Lower leg skin (tissue), 4 donors: Measurements from ENCODE around the gene ITPKC. TPM values are rescaled to one million over a fixed set of nuclear protein-coding genes. Genes with fewer than 3 reads are reported as not detected.

Experiments used
- DNase-seq, 2 donors: peaks; one replicate each; pipeline ENCODE4 v3.0.0-alpha.2; 2019; ENCODE audit warnings: low spot score in 2 of 2
- H3K4me3 ChIP-seq: fragments of 200-600 bp; sonication (generic); 2 replicates; pipeline ENCODE4 v1.5.1; 2017; ENCODE audit warnings: mild to moderate bottlenecking, low read depth; ENCODE audit not compliant: poor library complexity, severe bottlenecking
- POLR2A ChIP-seq, 2 donors: fragments of 450-650 bp; IDR thresholded peaks; one replicate each; pipeline ENCODE4 v1.6.1; 2016 to 2017; ENCODE audit warnings: antibody characterized with exemption in 2 of 2, mild to moderate bottlenecking in 1 of 2, moderate library complexity in 1 of 2
- WGBS, 2 donors: methylation state at CpG; one replicate each; pipeline ENCODE4 v1.1.5; 2018; 5-methylcytosine and 5-hydroxymethylcytosine counted together
- intact Hi-C: fragments of 100-400 bp; cut with DNase I; formaldehyde crosslinking; loops from one replicate; pipeline ENCODE4 v1.15.0; 2023; ENCODE audit warnings: low total_unique reads
- total RNA-seq, 4 donors: library from RNA; depleted of rRNA; stranded (reverse); fragments of >200 nt; gene quantifications; one replicate each; pipeline ENCODE4 v1.1.0, GENCODE V29; 2016
- TF ChIP-seq, protein P1 (sequence below), 3 donors: fragments of 450-650 bp; IDR thresholded peaks; one replicate each; pipeline ENCODE4 v1.5.1; 2016; ENCODE audit warnings: antibody characterized with exemption in 3 of 3, mild to moderate bottlenecking in 3 of 3, moderate library complexity in 2 of 3

The ITPKC gene
- total RNA-seq, 4 donors from 2014 or later: 83.1 to 104 (median 93.6) TPM

DNA sequence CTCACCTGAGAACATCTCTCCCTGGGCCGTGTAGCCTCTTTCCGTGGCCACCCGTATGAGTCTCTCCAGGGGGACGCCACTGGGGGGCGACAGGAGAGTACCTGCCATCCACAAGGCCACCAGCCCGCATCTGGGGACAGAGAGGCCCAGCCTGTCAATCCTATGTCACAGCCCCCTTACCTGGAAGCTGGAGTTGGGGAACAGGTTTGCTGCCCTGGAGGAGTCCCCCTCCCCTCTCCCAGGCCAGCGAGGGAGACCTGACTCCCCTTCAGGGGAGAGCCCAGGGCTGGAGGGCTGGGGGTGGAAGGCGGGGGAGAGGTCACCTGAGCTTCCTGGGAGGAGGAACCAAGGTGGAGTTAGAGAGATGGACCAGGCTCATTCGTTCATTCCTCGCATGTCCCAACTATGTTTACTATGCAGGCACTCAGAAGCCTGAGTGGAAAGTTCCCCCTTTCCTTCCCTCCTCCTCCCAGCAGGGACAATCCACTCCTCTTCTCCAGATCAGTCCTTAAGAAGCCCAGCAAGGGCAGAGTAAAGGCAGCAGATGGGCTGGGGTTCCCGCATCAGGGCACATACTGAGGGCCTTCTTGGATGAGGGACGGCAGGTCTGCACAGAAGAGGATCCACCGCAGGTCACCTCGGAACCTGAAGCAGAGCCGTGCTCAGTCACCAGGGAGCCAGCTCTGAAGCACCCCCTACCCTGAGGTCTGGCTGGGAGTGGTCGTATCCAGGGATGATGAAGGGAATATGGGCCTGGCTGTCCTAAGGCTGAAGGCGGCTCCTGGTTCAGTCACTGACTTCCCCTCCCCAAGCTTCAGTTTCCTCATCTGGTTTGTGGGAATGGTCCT is 27.9 kb downstream of the ITPKC start:
- TF ChIP-seq POLR2A (IDR thresholded peaks at IDR 0.05): no peak
- TF ChIP-seq, protein P1, sequence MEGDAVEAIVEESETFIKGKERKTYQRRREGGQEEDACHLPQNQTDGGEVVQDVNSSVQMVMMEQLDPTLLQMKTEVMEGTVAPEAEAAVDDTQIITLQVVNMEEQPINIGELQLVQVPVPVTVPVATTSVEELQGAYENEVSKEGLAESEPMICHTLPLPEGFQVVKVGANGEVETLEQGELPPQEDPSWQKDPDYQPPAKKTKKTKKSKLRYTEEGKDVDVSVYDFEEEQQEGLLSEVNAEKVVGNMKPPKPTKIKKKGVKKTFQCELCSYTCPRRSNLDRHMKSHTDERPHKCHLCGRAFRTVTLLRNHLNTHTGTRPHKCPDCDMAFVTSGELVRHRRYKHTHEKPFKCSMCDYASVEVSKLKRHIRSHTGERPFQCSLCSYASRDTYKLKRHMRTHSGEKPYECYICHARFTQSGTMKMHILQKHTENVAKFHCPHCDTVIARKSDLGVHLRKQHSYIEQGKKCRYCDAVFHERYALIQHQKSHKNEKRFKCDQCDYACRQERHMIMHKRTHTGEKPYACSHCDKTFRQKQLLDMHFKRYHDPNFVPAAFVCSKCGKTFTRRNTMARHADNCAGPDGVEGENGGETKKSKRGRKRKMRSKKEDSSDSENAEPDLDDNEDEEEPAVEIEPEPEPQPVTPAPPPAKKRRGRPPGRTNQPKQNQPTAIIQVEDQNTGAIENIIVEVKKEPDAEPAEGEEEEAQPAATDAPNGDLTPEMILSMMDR (IDR thresholded peaks at IDR 0.05): no peak
- whole genome bisulfite sequencing, 2 donors: 75% methylated on average over 15 of the region's 17 CpGs
- no peak overlapping the region for H3K4me3 ChIP-seq
- peak in 1 of 2 donors; percentile 83 for DNase-seq
- intact Hi-C loops: no loop called here

DNA sequence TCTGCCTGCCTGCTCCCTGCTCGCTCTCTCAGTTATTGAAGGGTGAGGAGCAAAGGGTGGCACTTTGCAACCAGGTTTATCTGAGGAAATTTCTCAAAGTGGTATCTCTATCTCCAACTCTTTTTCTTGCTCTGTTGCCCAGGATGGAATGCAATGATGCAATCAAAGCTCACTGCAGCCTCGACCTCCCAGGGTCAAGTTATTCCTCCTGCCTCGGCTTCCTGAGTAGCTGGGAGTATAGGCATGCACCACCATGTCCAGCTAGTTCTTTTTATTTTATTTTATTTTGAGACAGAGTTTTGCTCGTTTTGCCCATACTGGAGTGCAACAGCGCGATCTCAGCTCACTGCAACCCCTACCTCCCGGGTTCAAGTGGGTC is 28.5 kb downstream of the ITPKC start:
- WGBS, 2 donors: 83 to 86% methylated on average over 7 of the region's 7 CpGs
- H3K4me3 ChIP-seq: no peak overlapping the region
- no peak for DNase-seq
- intact Hi-C loops: no loop called here
- no peak for TF ChIP-seq POLR2A (IDR thresholded peaks at IDR 0.05)
- TF ChIP-seq, protein P1 (IDR thresholded peaks at IDR 0.05): no peak

DNA sequence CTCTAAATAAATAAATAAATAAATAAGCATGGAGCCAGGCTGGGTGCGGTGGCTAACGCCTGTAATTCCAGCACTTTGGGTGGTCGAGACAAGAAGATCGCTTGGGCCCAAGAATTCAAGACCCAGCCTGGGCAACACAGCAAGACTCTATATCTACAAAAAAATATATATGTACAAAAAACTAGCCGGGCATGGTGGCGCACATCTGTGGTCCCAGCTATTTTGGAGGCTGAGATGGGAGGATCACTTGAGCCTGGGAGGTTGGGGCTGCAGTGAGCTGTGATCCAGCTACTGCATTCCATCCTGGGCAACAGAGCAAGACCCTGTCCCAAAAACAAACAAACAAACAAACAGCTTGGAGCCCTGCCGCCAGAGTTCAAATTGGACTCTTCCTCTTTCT is 30.6 kb downstream of the ITPKC start:
- intact Hi-C loops: no loop called here
- TF ChIP-seq, protein P1 (IDR thresholded peaks at IDR 0.05): no peak
- no peak for TF ChIP-seq POLR2A (IDR thresholded peaks at IDR 0.05)
- no peak overlapping the region for H3K4me3 ChIP-seq
- WGBS, 2 donors: 94 to 99% methylated on average over 7 of the region's 7 CpGs
- no peak for DNase-seq

DNA sequence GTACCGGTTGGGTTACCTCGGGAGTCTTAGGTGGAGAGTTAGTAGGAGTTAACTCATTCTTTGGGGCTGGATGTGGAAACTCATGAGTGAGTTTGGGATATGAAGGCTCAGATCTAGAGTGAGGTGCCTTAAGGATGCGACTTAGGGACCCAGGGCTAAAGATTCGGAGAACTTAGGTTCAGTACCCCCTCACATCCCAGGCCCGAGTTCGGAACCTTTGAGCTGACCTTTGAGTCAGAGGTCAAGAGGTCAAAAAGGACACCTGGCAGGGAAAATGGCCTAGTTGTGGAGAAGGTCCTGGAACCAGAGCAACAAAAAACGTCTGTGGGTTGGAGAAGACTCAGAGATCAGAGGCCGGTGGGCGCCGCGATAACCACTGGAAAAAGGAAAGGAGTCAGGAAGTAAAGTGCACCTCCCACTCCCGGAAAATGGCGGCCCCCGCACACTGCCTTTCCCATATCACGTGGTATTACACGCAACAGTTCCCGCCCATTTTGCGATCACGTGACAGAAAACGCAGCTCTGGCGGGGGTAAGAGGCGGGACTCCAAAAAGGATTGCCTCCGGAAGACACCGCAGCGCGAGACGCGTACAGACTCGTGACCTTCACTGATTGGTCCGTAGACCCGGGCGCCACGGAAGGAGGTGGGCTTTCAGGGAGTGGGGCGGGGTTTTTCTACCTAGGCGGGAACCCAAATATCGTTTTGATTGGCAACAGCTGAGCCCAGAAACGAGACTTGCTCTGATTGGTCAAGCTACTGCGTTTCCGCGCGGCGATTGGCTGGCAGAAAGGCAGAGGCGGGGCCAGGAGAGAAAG is 33.4 kb downstream of the ITPKC start, which contains the start of gene ACTMAP:
TSS of gene ACTMAP (minus strand) at position 420 of the 816 bp plus-strand sequence. CDS start 674 bp downstream, outside the sequence.
- 0% methylated on average over 42 to 43 of the region's 43 CpGs for WGBS, 2 donors
- TF ChIP-seq POLR2A (IDR thresholded peaks at IDR 0.05): peak in 1 of 2 donors; percentile 69
- TF ChIP-seq, protein P1 (IDR thresholded peaks at IDR 0.05): no peak
- peak; percentile 100 for DNase-seq
- H3K4me3 ChIP-seq: peak within 1 kb of the TSS; percentile 39
- intact Hi-C loops: no loop called here

DNA sequence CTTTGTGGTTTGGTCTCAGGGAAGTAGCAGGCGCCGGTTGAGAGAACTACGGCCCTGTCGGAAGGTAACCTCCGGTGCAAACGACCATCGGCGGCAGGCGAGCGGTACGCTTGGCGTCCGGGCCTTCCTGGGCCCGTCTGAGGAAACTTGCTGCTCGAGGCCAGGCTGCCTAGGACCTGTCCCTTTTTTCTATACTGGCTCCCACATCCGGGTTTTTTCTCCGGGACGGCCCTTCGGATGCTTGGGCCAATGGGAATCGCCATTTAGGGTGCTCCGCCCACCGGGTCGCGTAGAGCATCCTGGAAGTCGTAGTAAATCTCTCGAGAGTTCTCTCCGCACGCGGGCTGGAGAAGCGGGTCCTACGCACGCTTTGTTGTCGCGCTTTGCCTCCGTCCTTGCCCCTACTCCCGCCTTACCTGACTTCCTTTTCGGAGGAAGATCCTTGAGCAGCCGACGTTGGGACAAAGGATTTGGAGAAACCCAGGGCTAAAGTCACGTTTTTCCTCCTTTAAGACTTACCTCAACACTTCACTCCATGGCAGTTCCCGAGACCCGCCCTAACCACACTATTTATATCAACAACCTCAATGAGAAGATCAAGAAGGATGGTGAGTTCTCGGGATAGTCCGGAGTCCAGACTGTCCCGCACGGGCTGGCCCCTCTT is 34.1 kb downstream of the ITPKC start, which contains the start of gene SNRPA:
TSS of gene SNRPA (plus strand) at position 330 of the 664 bp plus-strand sequence. CDS start at position 536, 206 bp downstream.
- peak; percentile 97 to 99 for DNase-seq
- peak in 1 of 2 donors; percentile 22 for TF ChIP-seq POLR2A (IDR thresholded peaks at IDR 0.05)
- TF ChIP-seq, protein P1 (IDR thresholded peaks at IDR 0.05): no peak
- H3K4me3 ChIP-seq: peak within 1 kb of the TSS; percentile 39
- WGBS, 2 donors: 0% methylated on average over 46 of the region's 46 CpGs
- intact Hi-C loops: no loop called here
